HL-60 (cell line): ENCODE results near the gene PADI6.

Experiments used
- DNase-seq, 2 experiments: peaks; one replicate each; pipeline ENCODE4 v3.0.0-alpha.2; 2010 to 2020; ENCODE audit warnings: low read depth in 1 of 2, low spot score in 1 of 2
- H3K27ac ChIP-seq: fragments of 250-450 bp; sonication (Bioruptor Pico); replicated peaks from 2 replicates; pipeline ENCODE4 v1.5.1; 2020; ENCODE audit warnings: mild to moderate bottlenecking, moderate library complexity
- H3K27me3 ChIP-seq: fragments of 250-450 bp; sonication (Bioruptor Pico); 2 replicates; pipeline ENCODE4 v1.5.1; 2021; ENCODE audit warnings: mild to moderate bottlenecking, moderate library complexity; ENCODE audit not compliant: insufficient read depth, poor library complexity, severe bottlenecking
- H3K4me3 ChIP-seq: replicated peaks from 2 replicates; pipeline ENCODE4 v1.5.1; 2011; ENCODE audit warnings: mild to moderate bottlenecking, control low read depth, low read length; ENCODE audit not compliant: insufficient read depth
- GABPA ChIP-seq: IDR thresholded peaks from 2 replicates; pipeline ENCODE4 v1.6.1; 2012; ENCODE audit warnings: low read depth
- POLR2AphosphoS5 ChIP-seq: IDR thresholded peaks from 2 replicates; pipeline ENCODE4 v1.6.1; 2012; ENCODE audit warnings: low read depth
- REST ChIP-seq: IDR thresholded peaks from 2 replicates; pipeline ENCODE4 v1.6.1; 2012; ENCODE audit warnings: low read depth; ENCODE audit not compliant: insufficient replicate concordance
- SPI1 ChIP-seq: IDR thresholded peaks from 2 replicates; pipeline ENCODE4 v1.6.1; 2012; ENCODE audit warnings: low read depth, mild to moderate bottlenecking, borderline replicate concordance
- TF ChIP-seq, protein P1 (sequence below): IDR thresholded peaks from one replicate; pipeline ENCODE4 v1.5.1; 2011; ENCODE audit warnings: low read length, control low read depth, inconsistent platforms; ENCODE audit not compliant: insufficient read depth

PADI6 gene

DNA sequence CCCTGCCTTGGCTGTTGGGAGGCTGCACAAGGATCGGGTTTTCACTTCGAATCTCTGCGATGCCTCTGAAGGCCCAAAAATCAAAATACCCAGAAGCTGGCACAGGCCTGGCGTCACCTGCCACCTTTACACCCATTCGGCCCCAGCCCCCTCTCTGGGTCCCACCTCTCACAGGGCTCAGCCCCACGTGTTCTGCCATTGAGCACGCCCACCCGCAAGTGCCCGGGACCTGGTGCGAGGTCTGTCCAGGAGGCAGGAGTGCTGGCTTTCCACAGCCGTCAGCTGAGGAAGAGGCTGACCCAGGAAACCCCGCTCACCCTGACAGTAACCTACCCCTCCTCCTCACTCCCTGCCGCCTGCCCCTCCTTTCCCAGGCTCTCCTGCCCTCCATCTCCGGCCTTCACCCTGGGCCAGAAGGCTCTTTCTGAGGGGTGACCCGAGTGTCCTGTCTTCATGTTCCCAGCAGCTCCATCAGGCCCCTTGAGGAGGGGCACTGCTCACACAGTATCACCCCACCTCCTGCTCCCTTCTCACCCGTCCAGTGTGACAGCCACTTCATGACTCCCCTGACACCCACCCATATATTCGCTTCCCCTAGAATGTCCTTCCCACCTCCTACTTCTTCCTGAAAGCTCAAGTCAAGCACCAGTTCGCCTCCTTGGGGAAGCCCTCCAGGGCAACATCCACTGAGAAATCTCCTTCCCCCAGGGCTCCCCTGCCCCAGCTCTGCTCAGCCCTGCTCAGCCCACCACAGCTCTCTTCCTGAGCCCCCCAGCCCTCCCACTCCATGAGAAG is 54.0 kb downstream of the PADI6 start:
- H3K27ac ChIP-seq: no peak overlapping the region
- no peaks in the 10 kb centered on the region for H3K27me3 ChIP-seq
- TF ChIP-seq, protein P1, sequence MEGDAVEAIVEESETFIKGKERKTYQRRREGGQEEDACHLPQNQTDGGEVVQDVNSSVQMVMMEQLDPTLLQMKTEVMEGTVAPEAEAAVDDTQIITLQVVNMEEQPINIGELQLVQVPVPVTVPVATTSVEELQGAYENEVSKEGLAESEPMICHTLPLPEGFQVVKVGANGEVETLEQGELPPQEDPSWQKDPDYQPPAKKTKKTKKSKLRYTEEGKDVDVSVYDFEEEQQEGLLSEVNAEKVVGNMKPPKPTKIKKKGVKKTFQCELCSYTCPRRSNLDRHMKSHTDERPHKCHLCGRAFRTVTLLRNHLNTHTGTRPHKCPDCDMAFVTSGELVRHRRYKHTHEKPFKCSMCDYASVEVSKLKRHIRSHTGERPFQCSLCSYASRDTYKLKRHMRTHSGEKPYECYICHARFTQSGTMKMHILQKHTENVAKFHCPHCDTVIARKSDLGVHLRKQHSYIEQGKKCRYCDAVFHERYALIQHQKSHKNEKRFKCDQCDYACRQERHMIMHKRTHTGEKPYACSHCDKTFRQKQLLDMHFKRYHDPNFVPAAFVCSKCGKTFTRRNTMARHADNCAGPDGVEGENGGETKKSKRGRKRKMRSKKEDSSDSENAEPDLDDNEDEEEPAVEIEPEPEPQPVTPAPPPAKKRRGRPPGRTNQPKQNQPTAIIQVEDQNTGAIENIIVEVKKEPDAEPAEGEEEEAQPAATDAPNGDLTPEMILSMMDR: no peak
- TF ChIP-seq POLR2AphosphoS5: 0 out of 2 replicates have a peak, but pooled peaks have one; percentile 11
- no peak for DNase-seq
- no peak overlapping the region for H3K4me3 ChIP-seq

GRCh38 chr1:17427696-17428660 is 56.0 kb downstream of the PADI6 start:
- no peak for DNase-seq
- Histone ChIP-seq H3K4me3 (no peak overlapping the region), H3K27ac (no peak overlapping the region), H3K27me3 (no peaks in the 10 kb centered on the region)
- TF ChIP-seq, protein P1: no peak
- no peak for TF ChIP-seq REST
- TF ChIP-seq SPI1: no peak
- no peak for TF ChIP-seq GABPA

DNA sequence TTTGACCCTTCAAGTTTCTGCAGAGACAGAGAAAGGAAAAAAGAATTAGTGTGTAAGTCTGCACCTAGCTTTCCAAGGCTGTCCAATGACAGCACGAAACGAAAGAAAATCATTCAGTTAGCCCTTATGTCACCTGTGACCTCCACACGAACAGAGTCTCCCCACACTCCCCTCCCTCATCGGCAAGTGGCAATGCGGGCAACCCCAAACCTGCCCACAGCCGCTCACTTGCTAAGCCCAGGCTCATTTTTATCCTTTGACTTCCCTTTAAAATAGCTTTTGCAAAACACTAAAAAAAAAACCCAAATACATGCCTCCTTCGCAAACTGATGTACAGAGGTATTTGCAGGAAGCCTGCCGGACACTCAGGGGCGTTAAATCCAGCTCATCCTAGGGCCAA is 57.2 kb downstream of the PADI6 start:
- peak in 1 of 2 experiments; percentile 62 for DNase-seq
- no peaks in the 10 kb centered on the region for H3K27me3 ChIP-seq
- H3K4me3 ChIP-seq: no peak overlapping the region
- TF ChIP-seq, protein P1: no peak
- TF ChIP-seq REST (no peak), POLR2AphosphoS5 (peak; percentile 64), GABPA (no peak), SPI1 (peak; percentile 57; the same call in 1 of the 2 replicates)
- no peak overlapping the region for H3K27ac ChIP-seq
